ENCODE data around the gene MBNL1.
"Not testable (repeated sequence)": the region's sequence is repeated elsewhere in the genome, so short reads cannot be mapped to it uniquely, and the experiment has no call there.

MBNL1 gene

GRCh38 chr3:152416808-152417580 lies 148.3 kb downstream of the MBNL1 start:
- DNase-seq = no peak

GRCh38 chr3:152419748-152420147 lies 151.0 kb downstream of the MBNL1 start:
- no peak for DNase-seq

GRCh38 chr3:152421162-152421561 lies 152.4 kb downstream of the MBNL1 start:
- DNase-seq = no peak

GRCh38 chr3:152426393-152426792 lies 157.7 kb downstream of the MBNL1 start:
- no peak for DNase-seq

- DNase-seq = no peak
These were observed 159.8 kb downstream of the MBNL1 start for GRCh38 chr3:152428577-152428976.

- no peak for DNase-seq
These were observed 161.7 kb downstream of the MBNL1 start for GRCh38 chr3:152430223-152431002.

- no peak for DNase-seq
These were observed 165.4 kb downstream of the MBNL1 start for GRCh38 chr3:152434142-152434541.

- not testable (repeated sequence) for DNase-seq
These were observed 166.5 kb downstream of the MBNL1 start for GRCh38 chr3:152435210-152435609.

- DNase-seq = no peak
These were observed 168.2 kb downstream of the MBNL1 start for GRCh38 chr3:152436707-152437590.

GRCh38 chr3:152438181-152438580 lies 169.5 kb downstream of the MBNL1 start:
- DNase-seq = no peak

GRCh38 chr3:152438706-152439105 lies 170.0 kb downstream of the MBNL1 start:
- DNase-seq = no peak

- not testable (repeated sequence) for DNase-seq
These were observed 171.5 kb downstream of the MBNL1 start for GRCh38 chr3:152440243-152440642.

- DNase-seq = no peak
These were observed 174.7 kb downstream of the MBNL1 start for GRCh38 chr3:152443212-152444023.

- DNase-seq = no peak
These were observed 175.4 kb downstream of the MBNL1 start for GRCh38 chr3:152444029-152444641.

GRCh38 chr3:152445212-152445611 lies 176.5 kb downstream of the MBNL1 start:
- no peak for DNase-seq

- no peak for DNase-seq
These were observed 177.8 kb downstream of the MBNL1 start for GRCh38 chr3:152446495-152446894.

GRCh38 chr3:152447511-152447910 lies 178.8 kb downstream of the MBNL1 start:
- DNase-seq = no peak

- DNase-seq = no peak
These were observed 179.4 kb downstream of the MBNL1 start for GRCh38 chr3:152448091-152448490.

GRCh38 chr3:152452318-152452717 lies 183.6 kb downstream of the MBNL1 start:
- DNase-seq = no peak

GRCh38 chr3:152454076-152454875 lies 185.5 kb downstream of the MBNL1 start:
- DNase-seq = no peak

GRCh38 chr3:152455989-152456388 lies 187.3 kb downstream of the MBNL1 start:
- DNase-seq = no peak
